ENCODE measurements around the gene STAB2. TPM values are rescaled to one million over a fixed set of nuclear protein-coding genes. Genes with fewer than 3 reads are reported as not detected.

STAB2 gene
- total RNA-seq, 1 donor from 2014 or later = not detected

DNA sequence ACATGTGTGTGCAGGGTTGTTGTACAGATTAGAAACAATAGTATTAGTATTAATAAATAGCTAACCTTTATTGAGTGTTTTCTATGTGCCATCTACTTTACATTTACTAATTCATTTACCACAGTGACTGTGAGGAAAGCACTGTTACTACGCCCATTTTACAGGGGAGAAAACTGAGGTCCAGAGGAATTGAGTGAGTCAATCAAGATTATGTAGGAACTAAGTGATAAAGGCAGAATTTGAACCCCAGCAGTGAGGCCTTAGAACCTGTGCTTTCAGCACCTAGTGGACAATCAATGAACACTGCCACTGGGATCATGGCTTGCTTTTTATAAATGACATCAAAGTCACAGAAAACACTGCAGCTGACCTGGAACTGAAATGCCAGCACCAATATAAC lies 225.7 kb downstream of the STAB2 start:
- TF ChIP-seq, protein P1, sequence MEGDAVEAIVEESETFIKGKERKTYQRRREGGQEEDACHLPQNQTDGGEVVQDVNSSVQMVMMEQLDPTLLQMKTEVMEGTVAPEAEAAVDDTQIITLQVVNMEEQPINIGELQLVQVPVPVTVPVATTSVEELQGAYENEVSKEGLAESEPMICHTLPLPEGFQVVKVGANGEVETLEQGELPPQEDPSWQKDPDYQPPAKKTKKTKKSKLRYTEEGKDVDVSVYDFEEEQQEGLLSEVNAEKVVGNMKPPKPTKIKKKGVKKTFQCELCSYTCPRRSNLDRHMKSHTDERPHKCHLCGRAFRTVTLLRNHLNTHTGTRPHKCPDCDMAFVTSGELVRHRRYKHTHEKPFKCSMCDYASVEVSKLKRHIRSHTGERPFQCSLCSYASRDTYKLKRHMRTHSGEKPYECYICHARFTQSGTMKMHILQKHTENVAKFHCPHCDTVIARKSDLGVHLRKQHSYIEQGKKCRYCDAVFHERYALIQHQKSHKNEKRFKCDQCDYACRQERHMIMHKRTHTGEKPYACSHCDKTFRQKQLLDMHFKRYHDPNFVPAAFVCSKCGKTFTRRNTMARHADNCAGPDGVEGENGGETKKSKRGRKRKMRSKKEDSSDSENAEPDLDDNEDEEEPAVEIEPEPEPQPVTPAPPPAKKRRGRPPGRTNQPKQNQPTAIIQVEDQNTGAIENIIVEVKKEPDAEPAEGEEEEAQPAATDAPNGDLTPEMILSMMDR (IDR thresholded peaks at IDR 0.05; ENCODE audit: unreplicated experiment) = no peak
- Mint-ChIP-seq H3K4me1 (peaks cover 11% of the 10 kb centered on the region), H3K4me3 (no peak overlapping the region), H3K27ac (no peak overlapping the region), H3K27me3 (ENCODE audit: low read depth) (no peaks in the 10 kb centered on the region), H3K36me3 (peaks cover 7% of the 10 kb centered on the region), H3K9me3 (no peaks in the 10 kb centered on the region)
- DNase-seq (ENCODE audit: low spot score in 2 of 2, unreplicated experiment in 2 of 2) = no peak

DNA sequence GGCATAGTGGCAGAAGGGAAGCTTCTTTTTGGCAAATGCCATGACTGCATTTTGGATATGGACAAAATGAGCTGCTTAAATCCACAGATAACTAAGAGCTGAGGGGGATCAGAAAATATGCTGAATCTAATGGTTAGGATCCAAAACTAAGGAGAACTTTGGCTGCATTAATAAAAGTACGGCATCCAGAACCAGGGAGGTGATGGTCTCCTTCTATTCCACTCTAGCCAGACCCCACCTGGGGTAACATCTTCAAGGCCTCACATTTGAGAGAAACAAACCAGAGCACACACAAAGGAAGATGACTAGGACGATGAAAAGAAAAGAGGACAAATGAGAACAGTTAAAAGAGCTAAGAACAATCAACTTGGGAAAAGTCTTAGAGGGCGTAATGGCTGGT lies 226.4 kb downstream of the STAB2 start:
- Mint-ChIP-seq H3K4me1 (peaks cover 11% of the 10 kb centered on the region), H3K9me3 (no peaks in the 10 kb centered on the region), H3K4me3 (no peak overlapping the region), H3K27me3 (ENCODE audit: low read depth) (no peaks in the 10 kb centered on the region), H3K36me3 (peaks cover 7% of the 10 kb centered on the region), H3K27ac (no peak overlapping the region)
- DNase-seq (ENCODE audit: low spot score in 2 of 2, unreplicated experiment in 2 of 2) = no peak
- TF ChIP-seq, protein P1 (IDR thresholded peaks at IDR 0.05; ENCODE audit: unreplicated experiment) = no peak

DNA sequence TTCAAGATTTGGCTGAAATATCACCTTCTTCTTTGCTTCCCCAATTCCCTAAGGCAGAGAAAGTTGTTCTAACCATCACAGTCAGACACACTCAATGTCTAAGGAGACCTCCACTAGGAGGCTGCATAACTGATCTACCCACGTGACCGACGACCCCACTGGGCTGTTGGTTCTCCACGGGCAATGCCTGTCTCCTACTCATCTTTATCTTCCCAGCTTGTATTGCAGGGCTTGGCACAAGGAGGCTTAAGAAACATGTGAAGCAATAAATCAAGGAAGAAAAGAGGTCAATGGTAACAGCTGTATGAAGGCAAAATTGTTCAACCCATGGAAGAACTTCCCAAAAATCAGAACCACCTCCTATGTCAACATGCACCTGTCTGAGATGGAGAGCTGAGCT lies 226.9 kb downstream of the STAB2 start:
- Mint-ChIP-seq H3K9me3 (no peaks in the 10 kb centered on the region), H3K27me3 (ENCODE audit: low read depth) (no peaks in the 10 kb centered on the region), H3K27ac (no peak overlapping the region), H3K4me3 (no peak overlapping the region), H3K36me3 (peaks cover 7% of the 10 kb centered on the region), H3K4me1 (peaks cover 11% of the 10 kb centered on the region)
- TF ChIP-seq, protein P1 (IDR thresholded peaks at IDR 0.05; ENCODE audit: unreplicated experiment) = no peak
- no peak for DNase-seq (ENCODE audit: low spot score in 2 of 2, unreplicated experiment in 2 of 2)

DNA sequence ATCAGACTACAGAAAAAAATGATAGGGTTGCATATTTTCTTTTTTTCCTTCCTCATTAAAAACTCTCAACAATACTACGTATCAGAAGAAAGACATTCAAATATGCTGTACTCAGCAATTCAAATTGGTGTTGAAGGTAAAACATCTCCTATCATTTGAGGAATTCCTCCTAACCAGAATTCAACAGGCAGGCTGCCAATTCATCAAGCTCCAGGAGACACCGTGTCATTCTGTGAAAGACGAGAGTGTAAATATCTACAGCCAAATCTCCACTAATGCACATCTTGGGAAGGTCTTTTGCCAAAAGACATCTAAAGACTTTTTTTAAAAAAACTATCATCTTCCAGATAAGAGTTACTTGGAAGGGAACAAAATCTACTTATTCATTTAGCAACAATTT lies 227.4 kb downstream of the STAB2 start:
- H3K27me3 Mint-ChIP-seq (ENCODE audit: low read depth) = no peaks in the 10 kb centered on the region
- H3K36me3 Mint-ChIP-seq = peaks cover 5% of the 10 kb centered on the region
- no peak overlapping the region for H3K4me3 Mint-ChIP-seq
- no peaks in the 10 kb centered on the region for H3K9me3 Mint-ChIP-seq
- H3K4me1 Mint-ChIP-seq = peaks cover 11% of the 10 kb centered on the region
- DNase-seq (ENCODE audit: low spot score in 2 of 2, unreplicated experiment in 2 of 2) = no peak
- H3K27ac Mint-ChIP-seq = no peak overlapping the region
- TF ChIP-seq, protein P1 (IDR thresholded peaks at IDR 0.05; ENCODE audit: unreplicated experiment) = no peak

Other genes with a start within 250 kb of the STAB2 start
- 0.11 to 0.18 TPM in 2 of 3 replicates, not detected in the other for gene C12orf42, start 91.3 kb upstream of the STAB2 start, total RNA-seq

Data from mesothelial cell of epicardium (in vitro differentiated cells).